RWPE1 (cell line): ENCODE data around the gene TMEM86B.

Experiments used
- CTCF ChIA-PET: fragments of 350-600 bp; sonication (Branson Sonifier 250); formaldehyde crosslinking; extraction: SDS; loops from one replicate; lab custom pipeline; 2021; lab: Yijun Ruan, JAX
- POLR2A ChIA-PET: fragments of 400-600 bp; formaldehyde crosslinking; extraction: SDS; loops from one replicate; lab custom pipeline; 2020; ENCODE audit warnings: antibody characterized with exemption; ENCODE audit not compliant: low non-redundant PET; lab: Yijun Ruan, JAX
- DNase-seq: peaks from one replicate; pipeline ENCODE4 v3.0.0; 2012; ENCODE audit warnings: low spot score
- H3K27ac ChIP-seq: fragments of 450-650 bp; 2 replicates; pipeline ENCODE4 v1.5.1; 2017
- CTCF ChIP-seq: fragments of 450-650 bp; conservative IDR thresholded peaks from 2 replicates; pipeline ENCODE4 v1.5.1; 2017; ENCODE audit warnings: low read depth, mild to moderate bottlenecking

The TMEM86B gene, protein sequence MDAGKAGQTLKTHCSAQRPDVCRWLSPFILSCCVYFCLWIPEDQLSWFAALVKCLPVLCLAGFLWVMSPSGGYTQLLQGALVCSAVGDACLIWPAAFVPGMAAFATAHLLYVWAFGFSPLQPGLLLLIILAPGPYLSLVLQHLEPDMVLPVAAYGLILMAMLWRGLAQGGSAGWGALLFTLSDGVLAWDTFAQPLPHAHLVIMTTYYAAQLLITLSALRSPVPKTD

DNA sequence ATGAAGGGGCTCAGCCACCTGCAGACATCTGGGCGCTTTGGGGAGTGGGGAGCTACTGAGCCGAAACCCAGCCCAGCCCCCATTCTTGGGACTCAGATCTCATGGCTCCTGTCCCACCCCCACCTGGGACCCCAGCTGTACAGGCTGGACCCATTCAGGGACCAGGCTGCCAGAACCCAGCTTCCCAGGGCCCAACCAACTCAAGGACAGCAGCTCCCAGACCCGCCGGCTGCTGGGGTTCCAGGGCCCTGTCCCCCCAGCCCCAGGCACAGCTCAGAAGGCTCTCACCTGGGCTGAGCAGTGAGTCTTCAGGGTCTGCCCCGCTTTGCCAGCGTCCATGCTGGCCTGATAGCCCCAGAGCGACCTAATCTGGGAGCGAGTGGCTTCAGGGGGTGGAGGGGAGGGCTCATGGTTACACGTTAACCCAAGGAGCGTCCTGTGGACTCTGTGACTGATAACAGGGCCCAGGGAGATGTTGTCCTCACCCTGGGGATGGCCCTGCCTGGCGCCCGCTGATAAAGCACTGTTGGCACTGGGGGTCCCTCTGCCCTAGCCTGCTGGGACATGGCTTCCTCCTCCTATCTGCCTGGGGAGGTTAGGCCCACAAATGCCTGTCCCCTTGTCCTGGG, at the start of gene TMEM86B:
Gene TMEM86B, minus strand, starts transcription at position 361 of the 629 bp plus-strand sequence. Its CDS starts 22 bp downstream, at position 339.
- H3K27ac ChIP-seq = peak within 1 kb of the TSS; percentile 32
- ChIA-PET CTCF (interaction anchor here (0.6 to 1.2 kb wide), 3 partner anchors 15 to 239 kb away, joined by 4 read pairs; no protein-coding TSS in a partner anchor), POLR2A (no interaction called here)
- DNase-seq = no peak
- no peak for TF ChIP-seq CTCF

DNA sequence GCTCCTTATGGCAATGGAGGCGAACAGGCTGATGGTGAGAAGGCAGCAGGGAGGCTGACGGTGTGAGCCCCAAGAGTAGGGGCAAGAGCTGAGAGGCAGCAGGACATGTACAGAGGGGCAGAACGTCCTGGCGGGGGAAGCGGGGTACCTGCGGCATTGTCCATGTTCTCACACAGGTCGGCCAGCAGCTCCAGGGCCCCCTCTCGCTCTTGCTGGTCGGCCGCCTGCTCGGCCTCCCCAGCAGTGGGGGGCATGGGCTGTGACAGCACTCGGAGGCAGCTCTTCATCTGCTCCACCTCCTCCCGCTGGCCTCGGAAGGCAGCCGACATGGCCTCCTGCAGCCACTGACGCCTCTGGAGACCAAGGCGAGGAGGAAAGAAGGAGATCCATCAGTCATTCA, 48.9 kb upstream of the TMEM86B start:
- ChIA-PET POLR2A (no interaction called here), CTCF (interaction anchor here (1.7 kb wide), 1 partner anchor 15 kb away, joined by 5 read pairs; no protein-coding TSS in a partner anchor)
- TF ChIP-seq CTCF = no peak

GRCh38 chr19:55276720-55277430, 48.3 kb upstream of the TMEM86B start:
- DNase-seq = no peak
- no peak for TF ChIP-seq CTCF
- ChIA-PET POLR2A (no interaction called here), CTCF (interaction anchor here (0.6 to 1.7 kb wide), 2 partner anchors 15 to 56 kb away, joined by 5 read pairs; no protein-coding TSS in a partner anchor)
- H3K27ac ChIP-seq = peak overlapping the region; percentile 2; the same call in 1 of the 2 replicates

More for the DNA sequence above, 48.9 kb upstream of the TMEM86B start:
- no peak for DNase-seq
- peak overlapping the region; percentile 2; the same call in 1 of the 2 replicates for H3K27ac ChIP-seq

DNA sequence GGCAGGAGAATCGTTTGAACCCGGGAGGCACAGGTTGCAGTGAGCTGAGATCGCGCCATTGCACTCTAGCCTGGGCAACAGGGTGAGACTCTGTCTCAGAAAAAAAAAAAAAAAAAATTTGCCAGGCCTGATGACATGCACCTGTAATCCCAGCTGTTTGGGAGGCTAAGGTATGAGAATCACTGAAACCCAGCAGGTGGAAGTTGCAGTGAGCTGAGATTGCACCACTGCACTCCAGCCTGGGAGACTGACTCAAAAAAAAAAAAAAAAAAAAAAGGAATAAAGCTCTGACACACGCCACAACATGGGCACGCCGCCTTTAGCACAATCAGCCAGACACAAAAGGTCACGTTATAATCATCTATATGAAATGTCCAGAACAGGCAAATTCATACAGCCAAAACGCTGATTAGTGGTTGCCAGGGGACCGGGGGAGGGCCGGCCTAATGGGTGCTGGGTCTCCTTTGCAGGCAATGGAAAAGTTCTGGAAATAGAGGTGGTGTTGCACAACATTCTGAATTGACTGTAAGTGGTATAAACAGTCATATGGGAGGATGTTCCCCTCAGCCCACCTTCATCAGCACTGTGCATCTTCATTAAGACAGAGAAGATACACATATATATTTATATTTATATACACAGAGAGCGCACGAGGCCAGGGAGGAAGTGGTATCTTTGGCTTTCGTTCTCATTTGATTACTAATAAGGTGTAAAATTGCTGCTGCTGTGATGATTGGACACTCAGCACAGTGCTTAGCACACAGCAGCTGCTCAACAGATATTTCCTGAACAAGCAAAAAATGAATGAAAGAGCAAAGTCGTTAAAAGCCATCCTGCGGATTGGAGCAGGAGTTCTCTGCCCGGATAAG, 47.5 kb upstream of the TMEM86B start:
- TF ChIP-seq CTCF = no peak
- no peak for DNase-seq
- ChIA-PET CTCF (interaction anchor here (0.6 to 1.7 kb wide), 2 partner anchors 16 to 55 kb away, joined by 5 read pairs; no protein-coding TSS in a partner anchor), POLR2A (interaction anchor here (0.7 kb wide), 1 partner anchor 187 kb away, joined by 6 read pairs; no protein-coding TSS in a partner anchor)
- H3K27ac ChIP-seq = peak overlapping the region; percentile 2; the same call in 1 of the 2 replicates

DNA sequence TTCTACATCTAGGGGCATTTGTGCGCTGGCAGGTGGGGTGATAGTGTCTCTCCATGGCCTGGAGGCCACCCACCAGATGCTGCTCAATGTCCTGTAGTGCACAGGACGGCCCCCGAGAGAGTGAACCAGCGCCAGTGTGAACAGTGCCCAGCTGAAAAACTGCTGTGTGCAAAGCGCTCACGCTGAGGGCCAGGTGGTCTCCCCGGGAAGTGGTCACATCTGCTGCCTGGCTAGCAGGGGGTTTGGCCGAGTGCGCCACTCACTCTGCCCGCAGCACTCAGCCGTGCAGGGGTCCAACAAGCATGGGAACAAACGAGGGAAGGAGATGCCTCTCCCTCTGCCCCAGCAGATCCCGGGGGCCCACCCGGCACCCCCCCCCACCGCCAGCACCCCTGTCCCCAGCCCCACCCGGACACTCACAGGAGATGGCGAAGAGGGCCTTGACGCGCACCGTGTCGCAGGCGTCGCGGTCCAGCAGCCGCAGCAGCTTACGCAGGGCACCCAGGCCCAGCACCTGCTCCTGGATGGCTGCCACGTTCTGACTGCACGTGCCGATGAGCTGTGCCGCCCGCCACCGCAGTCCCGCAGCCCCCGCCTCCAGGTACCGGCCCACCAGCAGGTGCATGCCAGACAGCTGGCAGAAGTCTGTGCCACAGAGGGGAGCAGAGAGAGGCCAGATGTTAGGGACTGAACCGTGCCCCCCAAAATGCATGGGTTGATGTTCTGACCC, 45.6 kb upstream of the TMEM86B start:
- ChIA-PET CTCF (no interaction called here), POLR2A (no interaction called here)
- no peak for TF ChIP-seq CTCF
- DNase-seq = no peak
- H3K27ac ChIP-seq = no peak overlapping the region
